ENCODE measurements around the gene MYOCOS.

The MYOCOS gene

GRCh38 chr1:171663854-171664575 is 42.0 kb downstream of the MYOCOS start:
- FAIRE-seq, result no peak

- FAIRE-seq, result no peak
These were observed 42.9 kb downstream of the MYOCOS start for GRCh38 chr1:171664976-171665375.

- no peak for FAIRE-seq
These were observed 44.2 kb downstream of the MYOCOS start for GRCh38 chr1:171666114-171666769.

GRCh38 chr1:171668372-171668771 is 46.3 kb downstream of the MYOCOS start:
- no peak for FAIRE-seq

- FAIRE-seq, result no peak
These were observed 48.7 kb downstream of the MYOCOS start for GRCh38 chr1:171670739-171671138.

GRCh38 chr1:171674431-171675405 is 52.7 kb downstream of the MYOCOS start:
- no peak for FAIRE-seq

Measured in colon (tissue), 2 donors.